Liver (tissue), 9 donors: ENCODE data around the gene FGD4. TPM values are rescaled to one million over a fixed set of nuclear protein-coding genes. Genes with fewer than 3 reads are reported as not detected.
"Not testable (repeated sequence)": the region's sequence is repeated elsewhere in the genome, so short reads cannot be mapped to it uniquely, and the experiment has no call there.

Experiments
- DNase-seq: peaks from one replicate; pipeline ENCODE4 v3.0.0-alpha.2; 2017; ENCODE audit warnings: low spot score
- H3K27ac ChIP-seq, 2 donors: one replicate each; pipeline ENCODE4 v1.7.0; 2013; ENCODE audit warnings: inconsistent platforms in 2 of 2, low read length in 2 of 2, control low read depth in 1 of 2, low read depth in 1 of 2, mild to moderate bottlenecking in 1 of 2
- H3K27me3 ChIP-seq, 4 donors: one replicate each; pipeline versions ENCODE4 v1.6.1 to v1.7.0; 2013; ENCODE audit warnings: low read length in 3 of 4, inconsistent platforms in 1 of 4, mild to moderate bottlenecking in 1 of 4, moderate library complexity in 1 of 4; ENCODE audit not compliant: control insufficient read depth in 4 of 4, insufficient read depth in 4 of 4
- H3K36me3 ChIP-seq, 4 donors: one replicate each; pipeline versions ENCODE4 v1.6.1 to v1.7.0; 2013; ENCODE audit warnings: low read length in 3 of 4, mild to moderate bottlenecking in 3 of 4, low read depth in 1 of 4, moderate library complexity in 1 of 4; ENCODE audit not compliant: control insufficient read depth in 4 of 4, insufficient read depth in 3 of 4
- H3K4me1 ChIP-seq, 4 donors: one replicate each; pipeline versions ENCODE4 v1.6.1 to v1.7.0; 2013; ENCODE audit warnings: low read length in 3 of 4, mild to moderate bottlenecking in 3 of 4, moderate library complexity in 1 of 4; ENCODE audit not compliant: control insufficient read depth in 4 of 4, insufficient read depth in 4 of 4
- H3K4me3 ChIP-seq, 3 donors: one replicate each; pipeline versions ENCODE4 v1.6.1 to v1.7.0; 2013; ENCODE audit warnings: low read length in 3 of 3, control low read depth in 1 of 3, low read depth in 1 of 3, mild to moderate bottlenecking in 1 of 3
- H3K9ac ChIP-seq, 2 donors: one replicate each; pipeline ENCODE4 v1.7.0; 2013; ENCODE audit warnings: low read length in 2 of 2, mild to moderate bottlenecking in 2 of 2, moderate library complexity in 2 of 2, control low read depth in 1 of 2, low read depth in 1 of 2
- H3K9me3 ChIP-seq, 4 donors: one replicate each; pipeline versions ENCODE4 v1.6.1 to v1.7.0; 2013; ENCODE audit warnings: low read length in 3 of 4; ENCODE audit not compliant: control insufficient read depth in 4 of 4
- CTCF ChIP-seq: fragments of 150-350 bp; IDR thresholded peaks from 2 replicates; pipeline ENCODE4 v1.5.1; 2017; ENCODE audit warnings: improper control_type of control experiment, low read depth, low read length; ENCODE audit not compliant: missing input control
- EGR1 ChIP-seq, 2 donors: IDR thresholded peaks; 2 replicates each; pipeline ENCODE4 v1.6.1; 2016 to 2018; ENCODE audit warnings: antibody characterized with exemption in 2 of 2, low read depth in 2 of 2
- FOXA1 ChIP-seq: IDR thresholded peaks from 2 replicates; pipeline ENCODE4 v1.6.1; 2016; ENCODE audit warnings: antibody characterized with exemption
- FOXA2 ChIP-seq: IDR thresholded peaks from 2 replicates; pipeline ENCODE4 v1.6.1; 2016; ENCODE audit warnings: antibody characterized with exemption
- GABPA ChIP-seq, 2 donors: IDR thresholded peaks in 1 of 2; conservative IDR thresholded peaks in 1 of 2; 2 replicates each; pipeline ENCODE4 v1.6.1; 2016; ENCODE audit warnings: antibody characterized with exemption in 2 of 2, mild to moderate bottlenecking in 1 of 2, moderate library complexity in 1 of 2
- HNF4A ChIP-seq, 2 donors: conservative IDR thresholded peaks; 2 replicates each; pipeline ENCODE4 v1.6.1; 2016; ENCODE audit warnings: antibody characterized with exemption in 2 of 2, mild to moderate bottlenecking in 2 of 2
- HNF4G ChIP-seq: IDR thresholded peaks from 2 replicates; pipeline ENCODE4 v1.6.1; 2016; ENCODE audit warnings: antibody characterized with exemption
- JUND ChIP-seq, 2 donors: IDR thresholded peaks; 2 replicates each; pipeline ENCODE4 v1.6.1; 2016; ENCODE audit warnings: antibody characterized with exemption in 2 of 2
- MAX ChIP-seq: IDR thresholded peaks from 2 replicates; pipeline ENCODE4 v1.6.1; 2016; ENCODE audit warnings: antibody characterized with exemption
- NR2F2 ChIP-seq: IDR thresholded peaks from 2 replicates; pipeline ENCODE4 v1.6.1; 2016; ENCODE audit warnings: antibody characterized with exemption
- RAD21 ChIP-seq, 2 donors: IDR thresholded peaks; 2 replicates each; pipeline ENCODE4 v1.6.1; 2016; ENCODE audit warnings: antibody characterized with exemption in 2 of 2, mild to moderate bottlenecking in 2 of 2
- REST ChIP-seq: IDR thresholded peaks from 2 replicates; pipeline ENCODE4 v1.6.1; 2016; ENCODE audit warnings: antibody characterized with exemption, mild to moderate bottlenecking
- RXRA ChIP-seq, 2 donors: IDR thresholded peaks; 2 replicates each; pipeline ENCODE4 v1.6.1; 2017 to 2018; ENCODE audit warnings: antibody characterized with exemption in 2 of 2, mild to moderate bottlenecking in 1 of 2
- SP1 ChIP-seq: IDR thresholded peaks from 2 replicates; pipeline ENCODE4 v1.6.1; 2018; ENCODE audit warnings: antibody characterized with exemption, mild to moderate bottlenecking
- TAF1 ChIP-seq: conservative IDR thresholded peaks from 2 replicates; pipeline ENCODE4 v1.6.1; 2016; ENCODE audit warnings: antibody characterized with exemption, mild to moderate bottlenecking
- YY1 ChIP-seq: IDR thresholded peaks from 2 replicates; pipeline ENCODE4 v1.6.1; 2016; ENCODE audit warnings: antibody characterized with exemption, mild to moderate bottlenecking
- WGBS: extraction: QIAGEN DNeasy Blood & Tissue Kit; methylation state at CpG from one replicate; pipeline ENCODE4 v1.1.7; 2013; 5-methylcytosine and 5-hydroxymethylcytosine counted together
- polyA plus RNA-seq, 2 donors: library from polyadenylated mRNA; stranded (reverse) in 1 of 2; unstranded in 1 of 2; fragments of 200-250 nt in 1 of 2; fragments of >200 nt in 1 of 2; fragmentation: Nextera tagmentation in 1 of 2; extraction: Ambion mirVana in 1 of 2; gene quantifications; one replicate each; pipeline versions ENCODE4 v1.2.1 to v1.2.3, GENCODE V29; 2013 to 2015
- total RNA-seq, 2 donors: library from RNA; depleted of rRNA; stranded (reverse); fragments of >200 nt; gene quantifications; one replicate each; pipeline ENCODE4 v1.2.3, GENCODE V29; 2014
- TF ChIP-seq, protein P1 (sequence below): IDR thresholded peaks from 2 replicates; pipeline ENCODE4 v1.6.1; 2016; ENCODE audit warnings: antibody characterized with exemption
- TF ChIP-seq, protein P2 (sequence below): IDR thresholded peaks from 2 replicates; pipeline ENCODE4 v1.6.1; 2016; ENCODE audit warnings: antibody characterized with exemption
- donor health status: healthy.
- donor health status: healthy.
- donor health status: healthy.
- donor health status: healthy.
- donor health status: healthy.

FGD4 gene
- total and polyA plus RNA-seq, 4 donors = 3.8 to 26.4 (median 9.0) TPM

DNA sequence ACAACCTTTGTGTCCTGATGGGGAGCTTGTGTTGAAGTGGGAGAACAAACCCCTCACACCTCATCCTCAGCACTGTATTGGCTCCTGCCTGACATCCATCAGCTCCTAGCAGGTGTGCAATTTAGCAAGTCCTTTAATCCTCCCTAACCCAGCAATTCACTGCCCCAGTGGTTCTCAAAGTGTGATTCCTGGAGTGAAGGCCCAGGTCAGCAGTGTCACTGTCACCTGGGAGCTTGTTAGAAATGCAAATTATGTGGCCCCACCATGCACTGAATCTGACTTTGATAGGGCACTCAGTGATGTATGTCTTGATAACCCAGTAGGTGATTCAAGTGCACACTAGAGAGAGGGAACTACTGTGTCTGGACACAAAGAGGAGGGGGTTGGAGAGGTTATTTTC lies 133.6 kb downstream of the FGD4 start:
- DNase-seq = no peak
- Histone ChIP-seq H3K9ac (peak overlapping the region in 1 of 2 donors; percentile 75), H3K9me3 (no peaks in the 10 kb centered on the region), H3K4me3 (no peak overlapping the region), H3K27me3 (no peaks in the 10 kb centered on the region), H3K4me1 (peaks cover 7 to 48% (median 33%) of the 10 kb centered on the region in 4 donors), H3K36me3 (no peaks in the 10 kb centered on the region), H3K27ac (peak overlapping the region; percentile 86 to 90)
- no peak for TF ChIP-seq RAD21 (IDR thresholded peaks at IDR 0.05)
- no peak for TF ChIP-seq CTCF
- no peak for TF ChIP-seq YY1

DNA sequence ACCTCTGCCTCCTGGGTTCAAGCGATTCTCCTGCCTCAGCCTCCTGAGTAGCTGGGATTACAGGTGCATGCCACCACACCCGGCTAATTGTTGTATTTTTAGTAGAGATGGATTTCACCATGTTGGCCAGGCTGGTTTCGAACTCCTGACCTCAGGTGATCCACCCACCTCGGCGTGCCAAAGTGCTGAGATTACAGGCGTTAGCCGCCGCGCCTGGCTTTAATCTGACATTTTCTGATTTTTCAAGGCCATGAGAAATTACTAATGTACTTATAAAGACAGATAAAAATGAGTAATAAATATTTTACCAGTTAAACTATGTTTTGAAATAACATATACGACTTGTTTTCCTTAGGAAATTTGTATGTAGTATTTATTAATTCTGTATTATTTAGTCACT lies 134.1 kb downstream of the FGD4 start:
- Histone ChIP-seq H3K4me1 (peaks cover 8 to 48% (median 33%) of the 10 kb centered on the region in 4 donors), H3K27ac (peak overlapping the region; percentile 86 to 90), H3K9ac (peak overlapping the region in 1 of 2 donors; percentile 79)
- not testable (repeated sequence) for H3K9me3 ChIP-seq, DNase-seq, H3K27me3 ChIP-seq, H3K4me3 ChIP-seq, H3K36me3 ChIP-seq
- WGBS = 26% methylated on average over 10 of the region's 10 CpGs

DNA sequence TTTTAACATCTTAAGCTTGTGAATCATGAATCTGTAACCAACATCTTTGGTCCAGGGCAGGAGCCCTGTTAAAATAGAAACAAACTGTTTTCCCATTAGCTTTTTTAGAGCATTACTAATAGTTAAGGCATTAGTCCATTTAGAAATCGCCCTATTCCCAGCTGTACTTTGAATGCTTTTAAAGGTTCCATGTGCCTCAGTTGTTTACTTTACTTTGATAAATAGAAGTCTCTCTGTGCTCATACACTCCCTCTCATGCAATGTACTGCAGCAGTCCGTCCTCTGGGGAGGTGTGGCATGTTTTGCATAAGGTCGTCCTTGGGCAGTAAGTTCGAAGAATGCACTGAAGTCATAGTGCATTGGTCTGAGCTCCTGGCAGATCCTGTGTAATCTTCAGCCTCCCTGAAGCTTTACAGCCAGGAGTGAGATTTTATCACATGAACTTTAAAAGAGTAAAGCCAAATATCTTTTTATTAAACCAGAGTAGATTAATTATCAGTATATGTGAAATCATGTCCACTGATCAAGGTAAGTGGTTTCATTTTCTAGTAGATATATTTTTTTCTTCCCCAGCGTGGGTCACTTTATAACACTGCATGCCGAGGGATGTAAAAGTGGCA lies 134.7 kb downstream of the FGD4 start:
- Histone ChIP-seq H3K4me3 (peak overlapping the region; percentile 38 to 83 (median 63)), H3K9me3 (no peaks in the 10 kb centered on the region), H3K27me3 (no peaks in the 10 kb centered on the region), H3K27ac (peak overlapping the region; percentile 86 to 90), H3K36me3 (no peaks in the 10 kb centered on the region), H3K9ac (peak overlapping the region; percentile 57 to 98), H3K4me1 (peaks cover 8 to 48% (median 33%) of the 10 kb centered on the region in 4 donors)
- TF ChIP-seq EGR1 (IDR thresholded peaks at IDR 0.05; ENCODE audit: low read depth in 2 of 2) (peak in 1 of 2 donors; percentile 59), YY1 (peak; percentile 90), CTCF (no peak), FOXA1 (peak; percentile 97), HNF4G (peak; percentile 56), RAD21 (IDR thresholded peaks at IDR 0.05) (peak; percentile 60 to 69), JUND (IDR thresholded peaks at IDR 0.05) (peak; percentile 63 to 92), FOXA2 (peak; percentile 99), GABPA (IDR thresholded peaks at IDR 0.05 in 1 of 2, conservative IDR thresholded peaks at IDR 0.05 in 1 of 2) (no peak), MAX (peak; percentile 94), RXRA (IDR thresholded peaks at IDR 0.05) (peak; percentile 79 to 92), REST (peak; percentile 88), NR2F2 (peak; percentile 55), SP1 (peak; percentile 87), HNF4A (conservative IDR thresholded peaks at IDR 0.05) (peak; percentile 88 to 91), TAF1 (peak; percentile 92)
- TF ChIP-seq, protein P1, sequence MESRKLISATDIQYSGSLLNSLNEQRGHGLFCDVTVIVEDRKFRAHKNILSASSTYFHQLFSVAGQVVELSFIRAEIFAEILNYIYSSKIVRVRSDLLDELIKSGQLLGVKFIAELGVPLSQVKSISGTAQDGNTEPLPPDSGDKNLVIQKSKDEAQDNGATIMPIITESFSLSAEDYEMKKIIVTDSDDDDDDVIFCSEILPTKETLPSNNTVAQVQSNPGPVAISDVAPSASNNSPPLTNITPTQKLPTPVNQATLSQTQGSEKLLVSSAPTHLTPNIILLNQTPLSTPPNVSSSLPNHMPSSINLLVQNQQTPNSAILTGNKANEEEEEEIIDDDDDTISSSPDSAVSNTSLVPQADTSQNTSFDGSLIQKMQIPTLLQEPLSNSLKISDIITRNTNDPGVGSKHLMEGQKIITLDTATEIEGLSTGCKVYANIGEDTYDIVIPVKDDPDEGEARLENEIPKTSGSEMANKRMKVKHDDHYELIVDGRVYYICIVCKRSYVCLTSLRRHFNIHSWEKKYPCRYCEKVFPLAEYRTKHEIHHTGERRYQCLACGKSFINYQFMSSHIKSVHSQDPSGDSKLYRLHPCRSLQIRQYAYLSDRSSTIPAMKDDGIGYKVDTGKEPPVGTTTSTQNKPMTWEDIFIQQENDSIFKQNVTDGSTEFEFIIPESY = peak; percentile 88
- TF ChIP-seq, protein P2, sequence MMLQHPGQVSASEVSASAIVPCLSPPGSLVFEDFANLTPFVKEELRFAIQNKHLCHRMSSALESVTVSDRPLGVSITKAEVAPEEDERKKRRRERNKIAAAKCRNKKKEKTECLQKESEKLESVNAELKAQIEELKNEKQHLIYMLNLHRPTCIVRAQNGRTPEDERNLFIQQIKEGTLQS = peak; percentile 61
- no peak for DNase-seq
- WGBS = 5% methylated on average over 6 of the region's 6 CpGs
